ENCODE results near the gene TXNDC11.
A peak's percentile ranks its signal among the peaks of the same experiment; 100 is the strongest.

Gene TXNDC11

DNA sequence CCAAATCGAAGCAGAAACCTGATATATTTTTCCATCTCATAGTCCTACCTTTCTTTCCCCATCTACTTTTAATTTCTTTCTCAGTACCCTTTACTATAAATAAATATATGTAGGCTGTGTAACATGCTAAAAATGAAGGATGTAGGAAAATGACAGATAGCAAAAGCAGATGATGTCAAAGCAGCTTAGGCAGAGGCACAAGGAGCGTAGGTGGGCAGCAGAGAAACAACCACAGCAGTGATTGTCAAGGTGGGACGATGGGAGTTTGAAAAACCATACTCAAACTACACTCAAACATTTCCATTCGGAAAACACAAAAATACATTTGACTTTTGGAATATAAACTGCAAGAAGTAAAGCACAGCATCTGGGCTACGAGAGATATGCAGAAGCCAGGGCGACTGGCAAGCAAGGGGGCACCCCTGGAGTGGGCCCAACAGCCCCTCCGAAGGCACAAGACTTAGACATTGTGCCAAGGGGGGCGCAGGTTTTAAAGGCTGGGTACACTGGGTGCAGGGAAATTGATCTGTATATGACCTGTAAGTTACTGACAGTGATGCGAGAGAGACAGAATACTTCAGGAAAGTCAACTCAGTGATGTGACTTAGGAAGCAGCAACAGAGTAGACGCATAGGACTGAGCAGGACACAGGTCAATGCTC is 43.3 kb downstream of the TXNDC11 start:
- TF ChIP-seq, protein P1, sequence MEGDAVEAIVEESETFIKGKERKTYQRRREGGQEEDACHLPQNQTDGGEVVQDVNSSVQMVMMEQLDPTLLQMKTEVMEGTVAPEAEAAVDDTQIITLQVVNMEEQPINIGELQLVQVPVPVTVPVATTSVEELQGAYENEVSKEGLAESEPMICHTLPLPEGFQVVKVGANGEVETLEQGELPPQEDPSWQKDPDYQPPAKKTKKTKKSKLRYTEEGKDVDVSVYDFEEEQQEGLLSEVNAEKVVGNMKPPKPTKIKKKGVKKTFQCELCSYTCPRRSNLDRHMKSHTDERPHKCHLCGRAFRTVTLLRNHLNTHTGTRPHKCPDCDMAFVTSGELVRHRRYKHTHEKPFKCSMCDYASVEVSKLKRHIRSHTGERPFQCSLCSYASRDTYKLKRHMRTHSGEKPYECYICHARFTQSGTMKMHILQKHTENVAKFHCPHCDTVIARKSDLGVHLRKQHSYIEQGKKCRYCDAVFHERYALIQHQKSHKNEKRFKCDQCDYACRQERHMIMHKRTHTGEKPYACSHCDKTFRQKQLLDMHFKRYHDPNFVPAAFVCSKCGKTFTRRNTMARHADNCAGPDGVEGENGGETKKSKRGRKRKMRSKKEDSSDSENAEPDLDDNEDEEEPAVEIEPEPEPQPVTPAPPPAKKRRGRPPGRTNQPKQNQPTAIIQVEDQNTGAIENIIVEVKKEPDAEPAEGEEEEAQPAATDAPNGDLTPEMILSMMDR (IDR thresholded peaks at IDR 0.05): no peak

DNA sequence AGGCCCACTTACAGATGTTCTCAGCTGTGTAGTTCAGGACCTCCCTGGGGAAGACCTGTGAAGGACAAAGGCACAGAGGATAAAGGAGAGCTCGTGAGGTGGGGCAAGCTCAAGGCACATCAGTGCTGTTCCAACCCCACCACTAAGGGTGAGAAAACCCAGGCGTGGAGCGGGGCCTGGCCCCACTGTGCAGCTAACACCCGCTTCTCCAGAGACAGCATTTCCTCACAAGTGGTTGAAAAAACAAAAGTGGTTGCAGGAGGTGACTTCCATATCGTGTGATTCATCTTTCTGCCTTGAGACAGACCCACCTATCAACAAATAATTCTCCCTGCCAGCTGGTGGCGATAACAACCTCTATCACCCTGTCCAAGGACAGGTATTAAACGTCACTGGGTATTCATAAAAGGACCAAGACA is 44.4 kb downstream of the TXNDC11 start:
- TF ChIP-seq, protein P1 (IDR thresholded peaks at IDR 0.05): peak; percentile 22; the same call in 1 of the 2 replicates

DNA sequence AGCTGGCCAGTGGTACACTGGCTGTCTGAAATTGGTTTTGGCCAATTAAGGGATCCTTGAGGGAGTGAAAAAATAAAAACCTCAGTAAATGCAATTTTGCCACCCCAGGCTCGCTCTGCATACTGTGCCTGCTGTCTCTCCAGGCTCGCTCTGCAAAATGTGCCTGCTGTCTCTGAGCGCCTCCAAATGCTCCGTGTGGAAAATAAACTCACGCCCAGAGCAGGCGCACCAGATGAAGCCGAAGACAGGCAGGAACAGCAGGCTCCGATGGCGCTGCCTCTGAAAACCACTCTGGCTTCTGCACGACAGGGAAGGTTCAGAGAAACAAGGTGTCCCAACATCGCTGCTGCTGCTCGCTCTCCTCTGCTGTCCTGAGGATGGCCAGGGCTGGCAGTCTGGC is 45.3 kb downstream of the TXNDC11 start:
- TF ChIP-seq, protein P1 (IDR thresholded peaks at IDR 0.05): no peak

DNA sequence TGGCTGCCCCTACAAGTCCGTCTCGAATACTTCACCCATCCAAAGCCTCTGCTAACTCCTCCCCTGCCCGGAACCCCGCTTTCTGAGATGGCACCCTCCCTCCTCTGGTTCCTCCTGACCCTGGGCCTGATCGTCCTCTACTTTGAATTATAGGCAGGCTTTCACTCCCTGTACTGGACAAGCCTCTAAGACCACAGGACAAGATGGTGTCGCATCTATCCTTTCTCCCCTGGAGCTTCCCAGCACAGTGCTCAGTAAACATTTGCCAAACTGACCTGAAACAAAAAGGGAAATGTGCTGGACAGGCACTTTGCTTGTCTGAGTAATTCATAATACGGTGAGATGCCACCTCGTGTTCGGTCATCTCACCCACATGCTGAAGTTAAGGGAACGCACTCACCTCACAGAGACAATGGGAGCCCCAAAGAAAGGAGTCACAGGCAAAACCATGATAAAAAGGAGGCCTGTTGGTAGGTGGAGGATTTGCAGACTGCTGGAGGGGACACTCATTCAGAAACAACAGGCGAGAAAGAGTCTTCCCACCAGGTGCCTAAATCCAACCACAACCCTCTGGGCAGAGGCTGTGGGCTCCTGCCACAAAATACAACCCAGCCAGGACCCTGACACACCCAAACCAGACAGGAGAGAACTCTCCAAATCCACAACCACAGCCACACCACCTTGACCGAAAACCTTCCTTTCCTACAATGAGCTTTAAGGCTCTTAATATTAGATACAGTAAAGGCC is 46.2 kb downstream of the TXNDC11 start:
- TF ChIP-seq, protein P1 (IDR thresholded peaks at IDR 0.05): no peak

DNA sequence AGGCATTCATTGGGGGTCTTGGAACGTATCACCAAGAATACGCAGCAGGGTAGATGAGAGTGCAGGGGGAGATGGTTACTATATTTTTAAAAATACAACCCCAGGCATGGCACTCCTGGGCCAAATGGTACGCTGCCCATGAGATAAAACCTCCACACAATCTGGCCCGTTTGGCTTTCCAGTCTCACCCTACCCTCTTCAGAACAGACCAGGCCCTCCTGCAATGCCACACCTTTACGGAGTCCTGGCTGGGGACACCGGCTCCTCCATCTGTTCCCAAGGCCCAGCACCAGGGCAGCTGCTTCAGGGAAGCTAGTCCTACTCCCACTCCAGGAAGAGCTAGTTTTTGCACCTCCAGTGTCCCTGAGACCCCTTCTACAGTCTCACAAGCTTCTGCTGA is 50.0 kb downstream of the TXNDC11 start:
- TF ChIP-seq, protein P1 (IDR thresholded peaks at IDR 0.05): no peak

DNA sequence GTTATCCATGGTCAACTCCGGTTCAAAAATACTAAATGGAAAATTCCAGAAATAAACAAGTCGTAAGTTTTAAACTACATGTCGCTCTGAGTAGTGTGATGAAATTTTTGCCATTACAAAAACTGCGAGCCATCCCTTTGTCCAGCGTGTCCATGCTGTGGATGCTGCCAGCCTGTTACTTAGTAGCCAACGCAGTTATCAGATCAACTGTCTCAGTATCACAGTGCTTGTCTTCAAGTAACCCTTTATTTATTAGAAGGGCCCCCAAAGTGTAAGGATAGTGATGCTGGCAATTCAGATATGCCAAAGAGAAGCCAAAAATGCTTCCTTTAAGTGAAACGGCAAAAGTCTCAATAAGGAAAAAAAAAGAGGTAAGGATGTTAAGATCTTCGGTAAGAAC is 50.5 kb downstream of the TXNDC11 start:
- TF ChIP-seq, protein P1 (IDR thresholded peaks at IDR 0.05): no peak

DNA sequence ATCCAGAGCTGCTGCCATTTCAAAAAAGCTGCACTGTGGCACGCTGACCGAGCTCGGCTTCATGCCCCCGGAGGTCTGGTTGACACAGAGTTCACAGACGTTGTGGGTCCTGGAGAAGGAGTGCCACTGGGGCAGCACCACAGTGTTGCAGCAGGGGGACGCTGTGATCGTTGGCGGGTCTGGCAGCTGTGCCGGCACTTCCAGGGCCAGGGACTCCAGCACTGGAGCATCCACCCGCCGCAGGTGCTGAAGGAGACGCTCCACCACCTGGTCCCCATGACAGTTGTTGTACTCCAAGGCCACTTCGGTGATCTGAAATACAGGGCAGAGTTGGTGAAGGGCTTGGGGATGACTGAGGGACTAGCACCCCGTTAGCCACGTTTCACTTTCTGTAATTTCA is 50.9 kb downstream of the TXNDC11 start:
- TF ChIP-seq, protein P1 (IDR thresholded peaks at IDR 0.05): no peak

Measured in LNCAP (cell line).